GM23248 (cell line): ENCODE measurements around the gene METTL27.

Experiments
- EZH2 ChIP-seq: fragments of 200-600 bp; sonication (generic); IDR thresholded peaks from 2 replicates; pipeline ENCODE4 v1.6.1; 2018; ENCODE audit warnings: antibody characterized with exemption, mild to moderate bottlenecking; ENCODE audit not compliant: insufficient read depth, poor library complexity, severe bottlenecking
- EZH2phosphoT487 ChIP-seq: fragments of 200-600 bp; sonication (generic); IDR thresholded peaks from 2 replicates; pipeline ENCODE4 v1.6.1; 2018; ENCODE audit warnings: antibody characterized with exemption, moderate library complexity, mild to moderate bottlenecking, low read depth; ENCODE audit not compliant: insufficient read depth

DNA sequence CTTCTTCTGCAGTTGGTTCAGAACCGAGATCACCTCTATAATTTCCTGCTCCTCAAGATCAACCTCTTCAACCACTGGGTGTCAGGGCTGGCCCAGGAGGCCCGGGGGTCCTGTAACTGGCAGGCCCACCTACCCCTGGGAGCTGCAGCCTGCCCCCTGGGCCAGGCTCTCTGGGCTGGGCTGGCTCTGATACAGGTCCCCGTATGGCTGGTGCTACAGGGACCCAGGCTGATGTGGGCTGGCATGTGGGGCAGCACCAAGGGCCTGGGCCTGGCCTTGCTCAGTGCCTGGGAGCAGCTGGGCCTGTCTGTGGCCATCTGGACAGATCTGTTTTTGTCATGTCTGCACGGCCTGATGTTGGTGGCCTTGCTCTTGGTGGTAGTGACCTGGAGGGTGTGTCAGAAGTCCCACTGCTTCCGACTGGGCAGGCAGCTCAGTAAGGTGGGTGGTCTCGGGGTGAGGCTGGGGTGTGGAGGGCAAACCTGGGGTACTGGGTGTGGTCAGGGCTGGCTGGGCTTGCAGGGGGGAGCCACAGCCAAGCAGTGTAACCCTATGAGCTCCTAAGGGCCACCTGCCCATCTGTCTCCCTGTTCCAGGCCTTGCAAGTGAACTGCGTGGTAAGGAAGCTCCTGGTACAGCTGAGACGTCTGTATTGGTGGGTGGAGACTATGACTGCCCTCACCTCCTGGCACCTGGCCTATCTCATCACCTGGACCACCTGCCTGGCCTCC lies 22.8 kb upstream of the METTL27 start:
- TF ChIP-seq EZH2 (no peak), EZH2phosphoT487 (no peak)
